SU-DHL-6 (cell line): Measurements from ENCODE around the gene AEBP1.

Source experiments
- CTCF ChIP-seq: fragments of 200-600 bp; sonication (generic); IDR thresholded peaks from one replicate; pipeline ENCODE4 v1.5.1; 2017; ENCODE audit warnings: antibody characterized with exemption, mild to moderate bottlenecking, low read length, moderate library complexity; ENCODE audit not compliant: insufficient read depth, poor library complexity, severe bottlenecking
- EZH2phosphoT487 ChIP-seq: fragments of 200-600 bp; sonication (generic), shearing (Covaris generic); conservative IDR thresholded peaks from 2 replicates; pipeline ENCODE4 v1.6.1; 2018; ENCODE audit warnings: mild to moderate bottlenecking, antibody characterized with exemption, low read length, moderate library complexity, mixed read lengths

- TF ChIP-seq CTCF (no peak), EZH2phosphoT487 (no peak)
These were observed 23.4 kb upstream of the AEBP1 start for GRCh38 chr7:44080686-44081265.
